Activated CD8-positive, alpha-beta T cell treated with anti-CD3 and anti-CD28 coated beads for 36 hours (primary cell): ENCODE results near the gene LRBA. TPM values are rescaled to one million over a fixed set of nuclear protein-coding genes. Genes with fewer than 3 reads are reported as not detected.
A peak's percentile ranks its signal among the peaks of the same experiment; 100 is the strongest.

Experiments
- ATAC-seq: fragments of 200-7000 bp; cut with Tn5 transposase; one replicate; pipeline ENCODE4 v1.10.0; 2021; ENCODE audit warnings: mild to moderate bottlenecking, moderate library complexity
- CTCF ChIA-PET: fragments of 350-600 bp; sonication (Branson Sonifier 250); formaldehyde crosslinking; loops from one replicate; lab custom pipeline; 2021; ENCODE audit warnings: antibody characterized with exemption; lab: Charles Lee
- POLR2A ChIA-PET: fragments of 350-600 bp; sonication (Branson Sonifier 250); formaldehyde crosslinking; loops from one replicate; lab custom pipeline; 2021; ENCODE audit warnings: antibody characterized with exemption; lab: Charles Lee
- DNase-seq: peaks from one replicate; pipeline ENCODE4 v3.0.0-alpha.2; 2020
- H3K27ac Mint-ChIP-seq: one replicate; pipeline ENCODE4 v1.8.0; 2021; ENCODE audit warnings: mild to moderate bottlenecking, mixed read lengths
- H3K27me3 Mint-ChIP-seq: one replicate; pipeline ENCODE4 v1.8.0; 2021; ENCODE audit warnings: mixed read lengths
- H3K36me3 Mint-ChIP-seq: one replicate; pipeline ENCODE4 v1.8.0; 2021; ENCODE audit warnings: low read depth, mixed read lengths
- H3K4me1 Mint-ChIP-seq: one replicate; pipeline ENCODE4 v1.8.0; 2021; ENCODE audit warnings: low read depth, mixed read lengths
- H3K4me3 Mint-ChIP-seq: one replicate; pipeline ENCODE4 v1.8.0; 2021; ENCODE audit warnings: mild to moderate bottlenecking, moderate library complexity, mixed read lengths
- H3K9me3 Mint-ChIP-seq: one replicate; pipeline ENCODE4 v1.8.0; 2021; ENCODE audit warnings: mixed read lengths
- CTCF ChIP-seq: fragments of 200-600 bp; IDR thresholded peaks from one replicate; pipeline ENCODE4 v1.8.0; 2022; ENCODE audit warnings: antibody characterized with exemption, mild to moderate bottlenecking
- intact Hi-C: fragments of 100-400 bp; cut with micrococcal nuclease; formaldehyde crosslinking; loops from one replicate; pipeline ENCODE4 v1.10.0; 2022
- total RNA-seq, 2 experiments: library from RNA; stranded (reverse); gene quantifications; one replicate each; pipeline ENCODE4 v1.2.3, GENCODE V29; 2021

The LRBA gene
- total RNA-seq, 2 experiments from 2014 or later, result 48.1 to 52.5 TPM

DNA sequence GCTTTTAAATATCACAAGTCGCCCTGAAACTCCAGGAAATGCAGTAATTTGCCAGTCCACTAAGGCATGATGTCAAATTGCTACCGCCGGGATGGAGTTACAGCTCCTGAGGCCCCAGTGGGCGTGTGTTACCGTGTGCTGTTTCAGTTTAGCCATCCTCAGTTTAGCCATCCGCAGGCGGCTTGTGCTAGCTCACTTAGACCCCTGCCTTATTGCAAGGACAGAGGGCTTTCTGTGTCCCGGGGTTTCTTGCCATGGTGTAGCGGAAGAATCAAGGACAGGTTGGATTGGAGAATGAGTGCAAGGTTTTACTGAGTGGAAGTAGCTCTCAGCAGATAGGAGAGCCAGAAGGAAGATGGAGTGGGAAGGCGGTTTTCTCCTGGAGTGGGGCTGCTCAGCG, 33.8 kb upstream of the LRBA start:
- H3K9me3 Mint-ChIP-seq, result no peaks in the 10 kb centered on the region
- TF ChIP-seq CTCF, result no peak
- H3K27me3 Mint-ChIP-seq, result no peaks in the 10 kb centered on the region
- no peak overlapping the region for H3K27ac Mint-ChIP-seq
- ATAC-seq (no peak), DNase-seq (no peak)
- no peaks in the 10 kb centered on the region for H3K36me3 Mint-ChIP-seq
- POLR2A ChIA-PET, result interaction anchor here (0.9 kb wide), 1 partner anchor 16 kb away, joined by 3 read pairs; no protein-coding TSS in a partner anchor
- no peak overlapping the region for H3K4me3 Mint-ChIP-seq
- H3K4me1 Mint-ChIP-seq, result peaks cover 2% of the 10 kb centered on the region
- CTCF ChIA-PET, result no interaction called here
- intact Hi-C loops, result no loop called here

GRCh38 chr4:151046609-151047008, 31.5 kb upstream of the LRBA start:
- TF ChIP-seq CTCF, result no peak
- CTCF ChIA-PET, result no interaction called here
- H3K4me3 Mint-ChIP-seq, result no peak overlapping the region
- no peaks in the 10 kb centered on the region for H3K36me3 Mint-ChIP-seq
- no peaks in the 10 kb centered on the region for H3K9me3 Mint-ChIP-seq
- intact Hi-C loops, result no loop called here
- H3K27me3 Mint-ChIP-seq, result no peaks in the 10 kb centered on the region
- H3K4me1 Mint-ChIP-seq, result no peaks in the 10 kb centered on the region
- POLR2A ChIA-PET, result no interaction called here
- ATAC-seq (no peak), DNase-seq (no peak)
- H3K27ac Mint-ChIP-seq, result no peak overlapping the region

GRCh38 chr4:151045907-151046306, 30.8 kb upstream of the LRBA start:
- Mint-ChIP-seq H3K27ac (no peak overlapping the region), H3K36me3 (no peaks in the 10 kb centered on the region), H3K4me3 (no peak overlapping the region), H3K27me3 (no peaks in the 10 kb centered on the region), H3K4me1 (no peaks in the 10 kb centered on the region), H3K9me3 (no peaks in the 10 kb centered on the region)
- intact Hi-C loops, result no loop called here
- DNase-seq (peak; percentile 28), ATAC-seq (peak; percentile 72)
- CTCF ChIA-PET, result no interaction called here
- peak; percentile 13 for TF ChIP-seq CTCF
- POLR2A ChIA-PET, result no interaction called here

GRCh38 chr4:151043803-151044515, 28.9 kb upstream of the LRBA start:
- CTCF ChIA-PET, result no interaction called here
- POLR2A ChIA-PET, result interaction anchor here (0.9 kb wide), 1 partner anchor 55 kb away, joined by 4 read pairs; no protein-coding TSS in a partner anchor
- Mint-ChIP-seq H3K4me3 (no peak overlapping the region), H3K36me3 (no peaks in the 10 kb centered on the region), H3K27ac (no peak overlapping the region), H3K4me1 (no peaks in the 10 kb centered on the region), H3K27me3 (no peaks in the 10 kb centered on the region), H3K9me3 (no peaks in the 10 kb centered on the region)
- intact Hi-C loops, result no loop called here
- TF ChIP-seq CTCF, result no peak
- no peak for DNase-seq
- no peak for ATAC-seq

DNA sequence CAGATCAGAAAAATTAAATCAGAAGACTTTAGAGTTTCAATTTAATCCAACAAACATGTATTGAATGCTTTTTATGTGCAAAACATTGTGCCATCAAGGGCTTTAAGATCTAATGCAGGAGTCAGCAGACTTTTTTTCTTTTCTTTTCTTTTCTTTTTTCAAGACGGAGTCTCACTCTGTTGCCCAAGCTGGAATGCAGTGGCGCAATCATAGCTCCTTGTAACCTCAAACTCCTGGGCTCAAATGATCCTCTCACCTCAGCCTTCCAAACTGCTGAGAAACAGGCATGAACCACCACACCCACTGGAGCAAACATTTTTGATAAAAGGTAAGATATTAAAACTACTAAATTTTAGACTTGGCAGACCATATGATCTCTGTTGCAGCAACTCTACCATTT, 24.6 kb upstream of the LRBA start:
- H3K4me1 Mint-ChIP-seq, result peaks cover 6% of the 10 kb centered on the region
- ATAC-seq (no peak), DNase-seq (no peak)
- ChIA-PET CTCF (no interaction called here), POLR2A (interaction anchor here (0.6 kb wide), 1 partner anchor 118 kb away, joined by 3 read pairs; no protein-coding TSS in a partner anchor)
- no peak for TF ChIP-seq CTCF
- peaks cover 5% of the 10 kb centered on the region for H3K27me3 Mint-ChIP-seq
- H3K27ac Mint-ChIP-seq, result no peak overlapping the region
- no peak overlapping the region for H3K4me3 Mint-ChIP-seq
- H3K9me3 Mint-ChIP-seq, result no peaks in the 10 kb centered on the region
- H3K36me3 Mint-ChIP-seq, result no peaks in the 10 kb centered on the region
- intact Hi-C loops, result no loop called here
